GM18951 (cell line): Measurements from ENCODE around the gene KIF12.
"Not testable (repeated sequence)": the region's sequence is repeated elsewhere in the genome, so short reads cannot be mapped to it uniquely, and the experiment has no call there.

Source experiments
- POLR2A ChIP-seq: IDR thresholded peaks from 4 replicates; pipeline ENCODE4 v1.6.1; 2011; ENCODE audit warnings: mild to moderate bottlenecking; ENCODE audit not compliant: insufficient read length, insufficient read depth; ENCODE audit errors: extremely low read depth
- in situ Hi-C: fragments of 300-500 bp; cut with MboI; formaldehyde crosslinking; loops from one replicate; pipeline ENCODE4 v1.12.0; 2022; ENCODE audit warnings: low sequenced_read_pairs, mixed read lengths, inconsistent platforms; ENCODE audit not compliant: unreplicated experiment

The KIF12 gene

GRCh38 chr9:114055061-114055460, 44.0 kb downstream of the KIF12 start:
- in situ Hi-C loops = no loop called here
- no peak for TF ChIP-seq POLR2A

DNA sequence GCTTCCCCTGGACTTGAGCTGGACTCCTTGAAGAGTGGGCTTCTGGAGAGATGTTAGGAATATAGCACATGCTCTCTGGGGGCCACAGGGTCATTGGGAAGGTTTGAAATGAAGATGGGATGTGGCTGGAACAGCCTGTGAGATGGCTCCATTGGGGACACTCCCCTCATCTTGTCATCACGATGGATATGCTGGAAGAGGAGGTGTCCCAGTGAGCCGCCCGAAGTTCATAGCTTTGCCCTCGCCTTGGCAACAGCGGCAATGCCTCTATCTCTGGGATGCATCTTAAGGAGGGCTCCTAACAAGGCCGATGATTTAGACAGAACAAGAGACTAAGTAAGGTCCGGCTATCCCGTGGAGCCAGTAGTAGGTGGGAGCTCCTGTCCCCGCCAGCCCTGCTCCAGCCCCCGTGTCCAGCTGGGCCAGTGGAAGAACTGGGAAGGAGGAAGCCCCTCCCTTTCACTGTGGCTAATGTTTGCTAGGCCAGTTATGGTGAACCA, 44.9 kb downstream of the KIF12 start:
- in situ Hi-C loops = no loop called here
- no peak for TF ChIP-seq POLR2A

DNA sequence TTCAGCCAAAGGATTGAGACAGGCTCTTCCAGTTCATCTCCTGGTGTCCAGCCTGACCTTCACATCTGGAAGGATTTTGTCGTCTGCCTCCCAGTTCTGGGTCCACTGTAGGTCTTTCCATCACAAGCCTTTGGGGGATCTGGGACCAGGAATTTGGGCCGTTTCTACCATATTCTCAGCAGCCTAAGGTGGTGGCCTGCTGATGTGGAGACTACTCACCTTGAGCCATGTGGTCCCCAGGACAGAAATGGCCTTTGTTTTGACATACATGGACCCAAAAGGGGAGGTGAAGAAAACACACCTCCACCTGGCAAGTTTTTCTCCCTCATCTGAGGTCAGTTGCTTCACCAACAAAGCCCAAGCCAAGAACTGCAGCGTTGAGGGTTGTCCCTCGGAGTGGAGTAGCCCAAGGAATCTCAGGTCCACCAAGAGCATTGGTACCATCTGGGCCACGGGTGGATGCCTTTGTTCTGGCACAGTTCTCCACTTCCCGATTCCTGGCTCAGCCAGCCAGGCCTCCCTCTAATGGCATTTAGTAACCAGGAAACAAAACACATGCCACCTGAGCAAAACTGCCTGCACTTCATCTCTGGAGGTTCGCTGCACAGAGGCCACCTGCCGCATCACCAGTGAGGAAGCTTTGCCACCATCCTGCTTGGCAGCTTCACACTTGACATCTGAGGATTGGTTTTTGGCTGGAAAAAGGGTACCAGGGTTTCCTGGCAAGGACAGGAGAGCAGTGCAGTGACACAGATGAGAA, 45.7 kb downstream of the KIF12 start:
- no peak for TF ChIP-seq POLR2A
- in situ Hi-C loops = no loop called here

DNA sequence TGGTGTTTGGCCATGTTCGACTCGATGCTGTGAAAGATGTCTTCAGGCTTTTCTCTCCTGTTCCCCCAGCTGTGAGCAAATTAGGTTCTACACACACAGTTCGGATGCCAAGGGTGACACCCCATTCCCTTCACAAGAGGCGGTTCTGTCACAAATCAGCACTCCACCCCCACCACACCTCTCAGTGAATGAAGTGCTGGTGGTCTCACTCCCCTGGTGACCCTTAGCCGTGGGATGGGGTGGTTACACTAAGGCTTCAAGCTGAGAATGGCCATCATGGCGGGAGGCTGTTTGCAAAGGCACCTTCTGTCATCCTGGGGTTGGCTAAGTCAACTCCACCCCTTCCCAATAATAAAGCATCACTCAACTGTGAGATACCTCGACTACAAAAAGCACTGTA, 47.4 kb downstream of the KIF12 start:
- TF ChIP-seq POLR2A = no peak
- in situ Hi-C loops = no loop called here

DNA sequence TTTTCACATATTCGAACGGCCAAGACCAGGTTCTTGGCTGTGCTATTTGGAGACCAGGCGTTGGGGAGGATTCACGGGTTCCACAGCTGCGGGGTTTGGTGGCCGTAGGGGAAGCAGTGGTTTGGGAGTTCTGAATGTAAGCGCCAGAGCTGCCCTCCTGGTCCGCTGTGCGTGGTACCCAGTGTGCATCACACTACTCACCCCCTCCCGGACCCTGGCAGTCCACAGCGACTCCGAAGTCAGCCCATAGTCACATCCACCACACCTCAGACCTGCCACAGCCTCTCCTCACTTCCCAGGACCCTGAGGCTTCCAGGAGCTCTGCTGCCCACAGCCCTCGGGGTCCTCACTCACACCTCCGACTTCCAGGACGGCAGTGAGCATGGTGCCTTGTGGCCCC, 47.8 kb downstream of the KIF12 start:
- in situ Hi-C loops = no loop called here
- TF ChIP-seq POLR2A = no peak

GRCh38 chr9:114050646-114051045, 48.4 kb downstream of the KIF12 start:
- in situ Hi-C loops = no loop called here
- TF ChIP-seq POLR2A = no peak

DNA sequence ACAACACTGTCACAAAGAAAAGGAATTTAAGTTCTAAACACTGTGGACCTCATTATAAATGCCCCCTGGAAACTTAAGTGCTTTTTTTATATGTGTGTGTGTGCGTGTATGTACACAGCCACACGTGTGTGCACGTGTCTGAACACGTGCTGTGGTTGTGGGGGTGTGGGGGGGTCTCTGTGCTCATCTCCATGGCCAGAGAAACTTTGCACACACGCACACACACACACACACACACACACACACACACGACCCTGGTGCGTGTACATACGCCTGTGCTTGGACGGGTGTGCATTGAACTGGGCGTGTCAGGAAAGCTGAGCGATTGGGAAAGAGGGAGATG, 48.9 kb downstream of the KIF12 start:
- no peak for TF ChIP-seq POLR2A
- in situ Hi-C loops = no loop called here

GRCh38 chr9:114049441-114050225, 49.5 kb downstream of the KIF12 start:
- in situ Hi-C loops = no loop called here
- no peak for TF ChIP-seq POLR2A

DNA sequence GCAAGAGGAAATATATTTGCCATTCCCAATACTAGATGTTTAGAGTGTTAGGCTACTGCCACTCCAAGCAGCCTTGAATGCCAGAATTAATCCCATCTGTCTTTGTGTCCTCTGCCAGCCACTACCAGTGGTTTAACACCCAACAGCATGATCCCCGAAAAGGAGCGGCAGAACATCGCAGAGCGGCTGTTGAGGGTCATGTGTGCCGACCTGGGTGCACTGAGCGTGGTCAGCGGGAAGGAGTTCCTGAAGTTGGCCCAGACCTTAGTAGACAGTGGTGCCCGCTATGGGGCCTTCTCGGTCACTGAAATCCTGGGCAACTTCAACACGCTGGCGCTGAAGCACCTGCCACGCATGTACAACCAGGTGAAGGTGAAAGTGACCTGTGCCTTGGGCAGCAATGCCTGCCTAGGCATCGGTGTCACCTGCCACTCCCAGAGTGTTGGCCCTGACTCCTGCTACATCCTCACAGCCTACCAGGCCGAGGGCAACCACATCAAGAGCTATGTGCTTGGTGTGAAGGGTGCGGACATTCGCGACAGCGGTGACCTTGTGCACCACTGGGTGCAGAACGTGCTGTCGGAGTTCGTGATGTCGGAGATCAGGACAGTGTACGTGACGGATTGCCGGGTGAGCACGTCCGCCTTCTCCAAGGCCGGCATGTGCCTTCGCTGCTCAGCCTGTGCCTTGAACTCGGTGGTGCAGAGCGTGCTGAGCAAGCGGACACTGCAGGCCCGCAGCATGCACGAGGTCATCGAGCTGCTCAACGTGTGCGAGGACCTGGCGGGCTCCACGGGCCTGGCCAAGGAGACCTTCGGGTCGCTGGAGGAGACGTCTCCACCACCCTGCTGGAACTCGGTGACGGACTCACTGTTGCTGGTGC, 50.3 kb downstream of the KIF12 start:
- no peak for TF ChIP-seq POLR2A
- in situ Hi-C loops = no loop called here

- in situ Hi-C loops = no loop called here
- TF ChIP-seq POLR2A = no peak
These were observed 51.4 kb downstream of the KIF12 start for GRCh38 chr9:114047717-114048116.

- in situ Hi-C loops = no loop called here
- no peak for TF ChIP-seq POLR2A
These were observed 52.2 kb downstream of the KIF12 start for GRCh38 chr9:114046875-114047274.

- no peak for TF ChIP-seq POLR2A
- in situ Hi-C loops = no loop called here
These were observed 52.8 kb downstream of the KIF12 start for GRCh38 chr9:114046237-114046755.

GRCh38 chr9:114043660-114044059, 55.4 kb downstream of the KIF12 start:
- in situ Hi-C loops = not testable (repeated sequence)
